Measurements from ENCODE around the gene LMF1. TPM values are rescaled to one million over a fixed set of nuclear protein-coding genes. Genes with fewer than 3 reads are reported as not detected.

Gene LMF1
- total RNA-seq, 3 donors from 2014 or later = 14.1 to 26.4 (median 21.4) TPM

- Histone ChIP-seq H3K27ac (no peak overlapping the region), H3K4me3 (no peak overlapping the region), H3K36me3 (no peaks in the 10 kb centered on the region), H3K9me3 (no peaks in the 10 kb centered on the region), H3K4me1 (no peaks in the 10 kb centered on the region), H3K27me3 (no peaks in the 10 kb centered on the region)
- TF ChIP-seq POLR2AphosphoS5 (IDR thresholded peaks at IDR 0.05) (no peak), POLR2A (IDR thresholded peaks at IDR 0.05) (no peak), CTCF (IDR thresholded peaks at IDR 0.05) (no peak)
- intact Hi-C loops (cut with DNase I; ENCODE audit: low total_unique reads) = no loop called here
- DNase-seq (ENCODE audit: low spot score in 2 of 2) = no peak
These were observed 101.7 kb downstream of the LMF1 start for GRCh38 chr16:868846-869822.

- Histone ChIP-seq H3K9me3 (no peaks in the 10 kb centered on the region), H3K4me1 (no peaks in the 10 kb centered on the region), H3K27me3 (no peaks in the 10 kb centered on the region), H3K4me3 (no peak overlapping the region), H3K27ac (no peak overlapping the region), H3K36me3 (no peaks in the 10 kb centered on the region)
- no peak for DNase-seq (ENCODE audit: low spot score in 2 of 2)
- intact Hi-C loops (cut with DNase I; ENCODE audit: low total_unique reads) = no loop called here
- TF ChIP-seq POLR2A (IDR thresholded peaks at IDR 0.05) (no peak), POLR2AphosphoS5 (IDR thresholded peaks at IDR 0.05) (no peak), CTCF (IDR thresholded peaks at IDR 0.05) (no peak)
These were observed 102.4 kb downstream of the LMF1 start for GRCh38 chr16:868386-868755.

- intact Hi-C loops (cut with DNase I; ENCODE audit: low total_unique reads) = no loop called here
- no peak for TF ChIP-seq CTCF (IDR thresholded peaks at IDR 0.05)
- no peak for TF ChIP-seq POLR2AphosphoS5 (IDR thresholded peaks at IDR 0.05)
- TF ChIP-seq POLR2A (IDR thresholded peaks at IDR 0.05) = no peak
- no peak for DNase-seq (ENCODE audit: low spot score in 2 of 2)
- H3K9me3 ChIP-seq = no peaks in the 10 kb centered on the region
- no peak overlapping the region for H3K4me3 ChIP-seq
- H3K27me3 ChIP-seq = no peaks in the 10 kb centered on the region
- H3K27ac ChIP-seq = no peak overlapping the region
- H3K36me3 ChIP-seq = no peaks in the 10 kb centered on the region
- H3K4me1 ChIP-seq = no peaks in the 10 kb centered on the region
These were observed 103.1 kb downstream of the LMF1 start for GRCh38 chr16:867421-868385.

GRCh38 chr16:866252-866896, 104.4 kb downstream of the LMF1 start:
- intact Hi-C loops (cut with DNase I; ENCODE audit: low total_unique reads) = no loop called here
- H3K4me1 ChIP-seq = no peaks in the 10 kb centered on the region
- no peaks in the 10 kb centered on the region for H3K36me3 ChIP-seq
- DNase-seq (ENCODE audit: low spot score in 2 of 2) = no peak
- no peak for TF ChIP-seq POLR2AphosphoS5 (IDR thresholded peaks at IDR 0.05)
- H3K27ac ChIP-seq = no peak overlapping the region
- peaks cover 0 to 6% of the 10 kb centered on the region in 2 donors for H3K9me3 ChIP-seq
- H3K4me3 ChIP-seq = no peak overlapping the region
- no peaks in the 10 kb centered on the region for H3K27me3 ChIP-seq

- DNase-seq (ENCODE audit: low spot score in 2 of 2) = no peak
- Histone ChIP-seq H3K4me1 (no peaks in the 10 kb centered on the region), H3K4me3 (no peak overlapping the region), H3K9me3 (peaks cover 0 to 7% of the 10 kb centered on the region in 2 donors), H3K27ac (no peak overlapping the region), H3K36me3 (no peaks in the 10 kb centered on the region), H3K27me3 (no peaks in the 10 kb centered on the region)
- no peak for TF ChIP-seq POLR2A (IDR thresholded peaks at IDR 0.05)
- no peak for TF ChIP-seq POLR2AphosphoS5 (IDR thresholded peaks at IDR 0.05)
- no peak for TF ChIP-seq CTCF (IDR thresholded peaks at IDR 0.05)
- intact Hi-C loops (cut with DNase I; ENCODE audit: low total_unique reads) = no loop called here
These were observed 105.8 kb downstream of the LMF1 start for GRCh38 chr16:865026-865425.
